ENCODE measurements around the gene SELENOO. TPM values are rescaled to one million over a fixed set of nuclear protein-coding genes. Genes with fewer than 3 reads are reported as not detected.

The SELENOO gene
- total and polyA plus RNA-seq, 9 donors: 10.8 to 21.1 (median 14.3) TPM

DNA sequence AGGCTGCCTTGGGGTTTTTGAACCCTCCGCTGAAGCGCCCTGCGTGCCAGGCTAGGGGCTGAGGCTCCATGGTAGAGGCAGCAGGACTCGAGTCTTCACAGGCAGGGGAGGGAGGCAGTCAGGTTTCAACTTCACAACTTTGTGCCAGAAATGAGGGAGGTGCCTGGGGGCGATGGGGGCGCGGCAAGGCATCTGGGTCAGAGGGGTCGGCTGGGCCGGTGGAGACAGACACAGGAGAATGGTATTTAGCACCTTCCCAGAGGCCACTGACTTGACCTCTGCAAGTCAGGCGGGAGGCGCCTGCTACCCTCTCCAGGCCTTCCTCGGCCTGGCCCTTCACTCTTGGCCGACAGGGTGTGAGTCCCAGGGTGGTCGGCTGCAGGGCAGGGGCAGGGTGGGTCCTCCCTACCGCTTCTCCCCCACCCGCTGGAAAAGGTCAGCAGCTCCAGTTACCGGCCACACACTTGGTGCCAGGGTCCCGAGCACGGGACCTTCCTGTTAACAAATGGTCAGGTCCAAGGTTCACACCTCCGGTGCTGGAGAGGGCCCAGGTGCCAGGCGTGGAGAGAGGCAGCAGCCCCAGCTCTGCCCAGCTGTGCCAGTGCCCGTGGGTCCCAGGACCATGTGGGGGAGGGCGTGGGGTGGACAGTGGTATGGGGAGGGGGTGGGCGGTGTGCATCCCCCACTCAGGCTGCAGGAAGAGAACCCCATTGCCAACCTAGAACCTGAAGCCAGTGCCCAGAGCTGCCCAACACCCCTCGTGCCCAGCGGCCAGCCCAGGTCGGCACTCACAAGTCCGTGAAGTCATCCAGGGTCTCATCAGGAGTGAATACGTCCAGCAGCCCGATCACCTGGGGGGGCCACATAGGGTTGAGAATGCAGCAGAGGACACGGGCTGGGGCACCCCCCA, 56.9 kb downstream of the SELENOO start:
- H3K4me1 ChIP-seq (ENCODE audit: control insufficient read depth, insufficient read depth, low read length): peaks cover 43% of the 10 kb centered on the region
- H3K4me3 ChIP-seq (ENCODE audit: low read length): no peak overlapping the region
- peak overlapping the region; percentile 20 for H3K27ac ChIP-seq (ENCODE audit: low read length)
- DNase-seq: no peak
- WGBS (ENCODE audit: insufficient coverage): 61% methylated on average over 27 of the region's 31 CpGs
- H3K36me3 ChIP-seq (ENCODE audit: control insufficient read depth, insufficient read depth, low read length): peaks cover 8% of the 10 kb centered on the region
- H3K27me3 ChIP-seq (ENCODE audit: control insufficient read depth, insufficient read depth, low read length): peaks cover 7% of the 10 kb centered on the region
- H3K9me3 ChIP-seq (replicated peaks; ENCODE audit: control insufficient read depth, low read depth, low read length): no peaks in the 10 kb centered on the region

DNA sequence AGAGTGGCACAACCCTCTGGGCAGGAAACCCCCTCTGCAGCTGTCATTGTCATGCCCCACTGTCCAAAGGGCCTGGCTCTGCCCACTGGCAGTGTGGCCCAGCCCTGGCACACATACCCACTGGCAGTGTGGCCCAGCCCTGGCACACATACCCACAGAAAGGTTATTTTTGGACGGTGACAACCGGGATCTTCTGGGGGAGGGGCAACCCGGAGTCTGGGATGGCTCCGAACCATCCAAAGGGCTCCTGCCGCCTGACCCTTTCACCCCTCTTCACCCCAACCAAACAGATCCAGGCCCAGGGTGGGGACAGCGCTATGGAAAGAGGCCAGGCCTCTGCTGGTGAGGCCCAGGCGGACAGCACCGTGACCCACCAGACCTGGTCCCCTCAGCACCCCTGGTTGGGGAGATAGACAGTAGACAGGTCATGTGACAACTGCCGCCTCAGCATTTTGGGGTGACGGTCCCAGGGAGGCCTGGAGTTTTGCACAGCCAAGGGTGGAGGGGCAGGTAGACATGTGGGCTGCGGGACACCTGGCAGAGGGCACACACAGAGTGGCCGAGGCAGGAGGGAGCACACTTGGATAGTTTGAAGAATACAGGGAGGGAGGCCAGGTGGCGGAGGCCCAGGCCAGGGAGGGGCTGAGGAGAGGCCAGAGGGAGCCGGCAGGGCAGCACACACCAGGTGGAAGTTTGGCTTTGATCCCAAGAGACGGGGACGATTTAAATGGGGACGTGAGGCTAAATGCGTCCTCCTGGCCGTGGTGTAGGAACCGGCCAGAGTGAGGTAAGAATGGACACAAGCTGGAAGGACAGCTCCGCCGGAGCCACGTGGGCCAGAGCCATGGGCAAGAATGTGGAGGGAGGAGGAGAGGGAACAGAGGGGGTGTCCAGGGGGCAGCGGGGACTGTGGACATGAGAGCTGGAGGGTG, 57.8 kb downstream of the SELENOO start:
- H3K36me3 ChIP-seq (ENCODE audit: control insufficient read depth, insufficient read depth, low read length): peaks cover 8% of the 10 kb centered on the region
- H3K9me3 ChIP-seq (replicated peaks; ENCODE audit: control insufficient read depth, low read depth, low read length): no peaks in the 10 kb centered on the region
- no peak for DNase-seq
- no peak overlapping the region for H3K4me3 ChIP-seq (ENCODE audit: low read length)
- H3K4me1 ChIP-seq (ENCODE audit: control insufficient read depth, insufficient read depth, low read length): peaks cover 50% of the 10 kb centered on the region
- peak overlapping the region; percentile 20 for H3K27ac ChIP-seq (ENCODE audit: low read length)
- WGBS (ENCODE audit: insufficient coverage): 60% methylated on average over 17 of the region's 24 CpGs
- H3K27me3 ChIP-seq (ENCODE audit: control insufficient read depth, insufficient read depth, low read length): peaks cover 10% of the 10 kb centered on the region

DNA sequence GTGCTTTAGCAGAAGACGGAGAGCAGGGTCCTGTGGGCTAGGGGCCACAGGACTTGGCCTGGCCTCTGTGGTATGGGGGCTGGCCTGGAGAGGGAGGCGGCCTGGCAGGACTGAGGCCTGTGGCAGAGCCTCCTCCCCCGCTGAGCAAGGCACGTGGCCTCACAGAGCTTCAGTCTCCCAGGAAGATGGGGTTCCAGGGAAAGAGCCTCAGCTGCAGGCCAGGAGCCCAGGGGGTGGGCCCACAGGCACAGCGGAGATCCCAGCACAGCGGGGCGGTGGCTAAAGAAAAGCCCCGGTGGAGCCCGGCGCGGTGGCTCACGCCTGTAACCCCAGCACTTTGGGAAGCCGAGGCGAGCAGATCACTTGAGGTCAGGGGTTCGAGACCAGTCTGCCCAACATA, 58.5 kb downstream of the SELENOO start:
- H3K9me3 ChIP-seq (replicated peaks; ENCODE audit: control insufficient read depth, low read depth, low read length): no peaks in the 10 kb centered on the region
- 78% methylated on average over 13 of the region's 15 CpGs for WGBS (ENCODE audit: insufficient coverage)
- H3K4me3 ChIP-seq (ENCODE audit: low read length): no peak overlapping the region
- H3K27me3 ChIP-seq (ENCODE audit: control insufficient read depth, insufficient read depth, low read length): peaks cover 10% of the 10 kb centered on the region
- H3K4me1 ChIP-seq (ENCODE audit: control insufficient read depth, insufficient read depth, low read length): peaks cover 50% of the 10 kb centered on the region
- no peak for DNase-seq
- H3K36me3 ChIP-seq (ENCODE audit: control insufficient read depth, insufficient read depth, low read length): peaks cover 5% of the 10 kb centered on the region
- no peak overlapping the region for H3K27ac ChIP-seq (ENCODE audit: low read length)

DNA sequence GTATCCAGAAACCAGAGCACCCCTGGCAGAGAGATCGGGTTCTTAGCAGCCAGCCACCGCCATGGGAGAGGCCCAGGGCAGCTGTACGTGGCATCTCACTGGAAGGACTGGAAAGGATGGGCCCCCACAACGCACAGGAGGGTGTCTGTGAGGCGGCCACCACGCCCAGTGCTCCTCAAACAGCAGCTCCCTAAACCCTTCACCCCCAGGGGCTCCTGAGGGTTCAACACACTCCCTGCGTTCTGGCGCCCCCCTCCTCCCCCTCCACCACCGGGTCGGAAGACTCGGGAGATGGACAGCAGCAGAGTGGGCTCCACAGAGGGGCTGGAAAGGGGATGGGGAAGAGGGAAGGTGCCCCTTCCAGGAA, 59.6 kb downstream of the SELENOO start:
- Histone ChIP-seq H3K36me3 (ENCODE audit: control insufficient read depth, insufficient read depth, low read length) (peaks cover 5% of the 10 kb centered on the region), H3K27me3 (ENCODE audit: control insufficient read depth, insufficient read depth, low read length) (peaks cover 10% of the 10 kb centered on the region), H3K4me1 (ENCODE audit: control insufficient read depth, insufficient read depth, low read length) (peaks cover 50% of the 10 kb centered on the region), H3K27ac (ENCODE audit: low read length) (peak overlapping the region; percentile 7), H3K4me3 (ENCODE audit: low read length) (peak overlapping the region; percentile 46), H3K9me3 (replicated peaks; ENCODE audit: control insufficient read depth, low read depth, low read length) (no peaks in the 10 kb centered on the region)
- WGBS (ENCODE audit: insufficient coverage): no CpG with 5 or more reads among the region's 11 CpGs
- DNase-seq: no peak

DNA sequence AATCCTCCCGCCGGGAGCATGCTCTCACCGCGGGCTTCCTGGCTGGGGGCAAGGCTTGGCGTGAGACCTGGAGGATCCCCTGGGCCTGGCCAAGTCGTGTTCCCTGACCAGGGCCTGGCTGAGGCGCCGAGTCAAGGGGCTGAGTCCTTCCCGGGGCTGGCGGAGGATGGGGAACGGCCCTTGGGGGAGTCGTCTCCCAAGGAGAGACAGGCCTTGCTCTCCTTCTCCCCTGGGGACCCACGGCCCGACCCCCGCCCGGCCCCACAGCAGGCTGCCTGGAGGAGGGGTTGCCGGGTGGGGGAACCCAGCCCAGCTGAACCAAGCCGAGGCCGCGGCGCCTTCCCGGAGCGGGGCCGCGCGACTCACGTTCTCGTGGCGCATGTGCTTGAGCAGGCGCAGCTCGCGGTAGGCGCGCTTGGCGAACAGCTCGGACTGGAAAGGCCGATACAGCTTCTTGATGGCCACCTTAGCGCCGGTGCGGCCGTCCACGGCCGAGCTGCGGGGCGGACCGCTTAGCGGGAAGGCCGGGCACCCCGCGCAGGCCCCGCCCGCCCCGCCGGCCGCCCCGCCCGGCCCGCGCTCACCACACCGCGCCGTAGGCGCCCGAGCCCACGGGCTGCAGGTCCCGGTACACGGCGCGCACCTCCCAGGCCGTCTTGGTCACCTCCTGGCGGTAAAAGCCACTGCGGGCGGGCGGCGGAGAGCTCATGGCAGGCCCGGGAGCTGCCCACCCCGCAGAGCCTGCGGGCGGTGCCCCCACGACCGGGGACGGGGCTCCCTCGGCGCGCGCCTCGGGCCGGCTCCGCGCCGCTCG, 60.2 kb downstream of the SELENOO start:
- under 1% methylated on average over 91 of the region's 92 CpGs for WGBS (ENCODE audit: insufficient coverage)
- Histone ChIP-seq H3K9me3 (replicated peaks; ENCODE audit: control insufficient read depth, low read depth, low read length) (no peaks in the 10 kb centered on the region), H3K4me3 (ENCODE audit: low read length) (peak overlapping the region; percentile 46), H3K27me3 (ENCODE audit: control insufficient read depth, insufficient read depth, low read length) (peaks cover 12% of the 10 kb centered on the region), H3K4me1 (ENCODE audit: control insufficient read depth, insufficient read depth, low read length) (peaks cover 50% of the 10 kb centered on the region), H3K27ac (ENCODE audit: low read length) (peak overlapping the region; percentile 7), H3K36me3 (ENCODE audit: control insufficient read depth, insufficient read depth, low read length) (peaks cover 5% of the 10 kb centered on the region)
- peak; percentile 72 for DNase-seq

DNA sequence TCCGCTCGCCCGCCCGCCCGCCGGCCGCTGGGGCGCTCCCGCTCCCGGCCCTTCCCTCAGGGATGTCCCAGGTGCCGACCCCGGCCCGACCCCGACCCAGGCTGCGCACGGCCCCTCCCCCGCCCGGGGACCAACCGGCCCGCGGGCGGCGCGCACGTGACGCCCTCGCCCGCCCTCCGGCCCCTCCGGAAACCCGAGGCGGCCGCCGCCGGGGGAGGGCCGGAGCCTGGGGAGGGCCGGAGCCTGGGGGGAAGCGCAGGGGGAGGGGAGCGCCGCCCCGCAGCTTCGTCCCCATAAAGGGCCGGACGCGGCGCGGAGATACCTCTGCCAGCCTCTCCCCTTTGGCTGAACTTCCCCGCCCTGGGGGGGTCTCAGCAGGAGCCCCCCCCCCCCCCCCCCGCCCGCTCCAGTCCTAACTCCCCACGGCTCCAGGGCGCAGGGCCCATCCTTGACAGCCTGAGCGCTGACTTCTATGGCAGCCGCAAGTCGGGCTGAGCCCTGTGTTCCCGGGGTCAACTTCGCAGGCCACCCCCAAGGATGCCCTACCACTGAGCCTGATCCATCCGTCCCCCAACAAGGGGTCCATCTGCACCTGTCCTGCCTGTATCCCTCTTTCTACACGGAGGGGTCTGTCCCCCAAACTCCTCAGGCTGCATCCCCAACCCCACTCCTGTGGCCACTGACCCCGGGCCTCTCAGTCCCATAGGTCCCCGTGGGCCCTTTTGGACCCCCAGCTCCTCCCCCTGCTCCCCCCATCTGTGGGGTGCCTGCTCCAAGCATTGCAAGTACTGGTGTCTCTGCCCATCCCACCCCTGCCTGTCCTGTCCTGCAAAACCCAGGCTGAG, 61.0 kb downstream of the SELENOO start, which contains the start of gene MAPK12:
Gene MAPK12, minus strand, starts transcription at position 69 of the 845 bp plus-strand sequence. CDS start 174 bp downstream, outside the sequence.
- Histone ChIP-seq H3K9me3 (replicated peaks; ENCODE audit: control insufficient read depth, low read depth, low read length) (no peaks in the 10 kb centered on the region), H3K36me3 (ENCODE audit: control insufficient read depth, insufficient read depth, low read length) (peaks cover under 1% of the 10 kb centered on the region), H3K27me3 (ENCODE audit: control insufficient read depth, insufficient read depth, low read length) (peaks cover 19% of the 10 kb centered on the region), H3K4me3 (ENCODE audit: low read length) (peak within 1 kb of the TSS; percentile 46), H3K27ac (ENCODE audit: low read length) (peak within 1 kb of the TSS; percentile 7), H3K4me1 (ENCODE audit: control insufficient read depth, insufficient read depth, low read length) (peaks cover 46% of the 10 kb centered on the region)
- DNase-seq: peak; percentile 59
- 2% methylated on average over 52 of the region's 61 CpGs for WGBS (ENCODE audit: insufficient coverage)

DNA sequence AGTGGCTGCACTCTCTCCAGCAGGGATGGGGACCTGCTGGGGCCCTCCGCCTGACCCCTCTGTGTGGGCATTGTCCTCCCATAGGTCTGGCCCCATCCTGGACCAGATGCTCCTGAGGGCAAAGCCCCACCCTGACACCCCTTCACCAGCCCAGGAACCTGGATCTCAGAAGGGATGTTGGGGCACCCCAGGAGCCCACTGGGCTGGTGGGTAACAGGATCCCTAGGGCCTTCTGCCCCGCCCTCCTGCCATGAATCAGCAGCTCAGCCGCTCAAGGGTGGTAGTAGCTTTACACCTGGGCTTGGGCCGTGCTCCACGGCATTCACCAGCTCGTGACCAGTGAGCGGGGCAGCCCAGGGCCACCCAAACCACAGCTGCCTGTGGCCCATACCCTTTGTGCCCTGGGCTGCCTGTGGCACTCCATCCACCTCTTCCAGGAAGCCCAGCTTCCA, 61.7 kb downstream of the SELENOO start:
- 65% methylated on average over 7 of the region's 7 CpGs for WGBS (ENCODE audit: insufficient coverage)
- Histone ChIP-seq H3K27me3 (ENCODE audit: control insufficient read depth, insufficient read depth, low read length) (peaks cover 24% of the 10 kb centered on the region), H3K27ac (ENCODE audit: low read length) (no peak overlapping the region), H3K4me3 (ENCODE audit: low read length) (no peak overlapping the region), H3K9me3 (replicated peaks; ENCODE audit: control insufficient read depth, low read depth, low read length) (no peaks in the 10 kb centered on the region), H3K4me1 (ENCODE audit: control insufficient read depth, insufficient read depth, low read length) (peaks cover 46% of the 10 kb centered on the region), H3K36me3 (ENCODE audit: control insufficient read depth, insufficient read depth, low read length) (no peaks in the 10 kb centered on the region)
- no peak for DNase-seq

DNA sequence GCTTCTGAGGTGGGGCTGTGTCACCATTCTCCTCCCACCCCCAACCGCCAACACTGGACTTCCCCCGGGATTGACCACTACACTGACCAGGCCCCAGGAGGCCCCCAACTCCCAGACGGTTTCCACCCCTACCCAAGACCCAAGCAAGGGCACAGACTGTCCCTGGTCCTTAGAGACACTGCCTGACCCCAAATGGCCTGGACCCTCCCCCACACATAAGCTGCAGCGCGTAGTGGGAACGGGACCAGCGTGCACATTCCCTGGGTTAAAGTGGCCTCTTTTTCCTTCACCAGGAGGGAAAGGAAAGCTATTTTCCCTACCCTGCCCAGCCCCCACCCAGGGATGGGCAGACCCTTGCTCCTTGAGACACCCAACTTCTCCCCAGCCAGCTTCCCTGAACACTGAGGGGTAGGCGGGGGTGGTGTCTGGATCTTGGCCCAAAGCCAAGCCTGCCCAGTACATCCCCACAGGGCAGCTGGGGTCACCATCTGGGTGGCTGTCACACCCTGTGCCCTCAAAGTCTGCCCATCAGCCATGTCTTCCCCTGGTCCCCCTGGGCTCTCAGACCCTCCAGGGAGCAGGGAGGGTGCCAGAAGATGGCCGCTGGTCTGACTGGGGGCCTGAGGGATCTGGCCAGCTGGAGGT, 62.3 kb downstream of the SELENOO start:
- Histone ChIP-seq H3K9me3 (replicated peaks; ENCODE audit: control insufficient read depth, low read depth, low read length) (no peaks in the 10 kb centered on the region), H3K4me1 (ENCODE audit: control insufficient read depth, insufficient read depth, low read length) (peaks cover 48% of the 10 kb centered on the region), H3K4me3 (ENCODE audit: low read length) (no peak overlapping the region), H3K36me3 (ENCODE audit: control insufficient read depth, insufficient read depth, low read length) (no peaks in the 10 kb centered on the region), H3K27me3 (ENCODE audit: control insufficient read depth, insufficient read depth, low read length) (peaks cover 26% of the 10 kb centered on the region), H3K27ac (ENCODE audit: low read length) (no peak overlapping the region)
- DNase-seq: no peak
- 52% methylated on average over 5 of the region's 9 CpGs for WGBS (ENCODE audit: insufficient coverage)

Data from muscle of leg (tissue), 11 donors.